Neural progenitor cell (in vitro differentiated cells): ENCODE results near the gene LCK. TPM values are rescaled to one million over a fixed set of nuclear protein-coding genes. Genes with fewer than 3 reads are reported as not detected.

ENCODE experiments used
- DNase-seq: peaks from one replicate; pipeline ENCODE4 v3.0.0-alpha.2; 2016; ENCODE audit warnings: low spot score
- H2AFZ ChIP-seq: fragments of 200-600 bp; sonication (generic); replicated peaks from 2 replicates; pipeline ENCODE4 v1.6.1; 2016; ENCODE audit warnings: antibody characterized with exemption
- H3F3A ChIP-seq: fragments of 200-600 bp; sonication (generic); 2 replicates; pipeline ENCODE4 v1.6.1; 2016; ENCODE audit warnings: antibody characterized with exemption, low read depth
- H3K27ac ChIP-seq: fragments of 200-600 bp; sonication (generic); 2 replicates; pipeline ENCODE4 v1.5.1; 2016; ENCODE audit warnings: mild to moderate bottlenecking
- H3K27me3 ChIP-seq: fragments of 200-600 bp; sonication (generic); 2 replicates; pipeline ENCODE4 v1.6.1; 2016; ENCODE audit warnings: mild to moderate bottlenecking, moderate library complexity
- H3K36me3 ChIP-seq: fragments of 200-600 bp; sonication (generic); 2 replicates; pipeline ENCODE4 v1.5.1; 2016
- H3K4me1 ChIP-seq: fragments of 200-600 bp; sonication (generic); 2 replicates; pipeline ENCODE4 v1.6.1; 2016; ENCODE audit warnings: mixed run types
- H3K4me2 ChIP-seq: fragments of 200-600 bp; sonication (generic); 2 replicates; pipeline ENCODE4 v1.6.1; 2016
- H3K4me3 ChIP-seq: fragments of 200-600 bp; sonication (generic); 2 replicates; pipeline ENCODE4 v1.5.1; 2016
- H3K79me2 ChIP-seq: fragments of 200-600 bp; sonication (generic); 2 replicates; pipeline ENCODE4 v1.6.1; 2016; ENCODE audit warnings: low read depth
- H3K9ac ChIP-seq: fragments of 200-600 bp; sonication (generic); 2 replicates; pipeline ENCODE4 v1.6.1; 2016
- H3K9me3 ChIP-seq: fragments of 200-600 bp; sonication (generic); 2 replicates; pipeline ENCODE4 v1.5.1; 2016; ENCODE audit warnings: low read depth
- H4K20me1 ChIP-seq: fragments of 200-600 bp; sonication (generic); 2 replicates; pipeline ENCODE4 v1.6.1; 2016; ENCODE audit warnings: low read depth
- H3K27ac Mint-ChIP-seq: 3 replicates; pipeline ENCODE4 v1.8.0; 2021; ENCODE audit warnings: mixed read lengths
- H3K27me3 Mint-ChIP-seq: 2 replicates; pipeline ENCODE4 v1.8.0; 2022; ENCODE audit warnings: low read depth, mild to moderate bottlenecking, inconsistent platforms, moderate library complexity, mixed read lengths; ENCODE audit not compliant: insufficient read depth
- H3K36me3 Mint-ChIP-seq: 3 replicates; pipeline ENCODE4 v1.8.0; 2021; ENCODE audit warnings: mixed read lengths
- H3K4me1 Mint-ChIP-seq: 3 replicates; pipeline ENCODE4 v1.8.0; 2021; ENCODE audit warnings: mixed read lengths
- H3K4me3 Mint-ChIP-seq: 3 replicates; pipeline ENCODE4 v1.8.0; 2021; ENCODE audit warnings: mild to moderate bottlenecking, moderate library complexity, mixed read lengths
- H3K9me3 Mint-ChIP-seq: 3 replicates; pipeline ENCODE4 v1.8.0; 2020; ENCODE audit warnings: mixed read lengths
- EZH2 ChIP-seq: fragments of 200-600 bp; sonication (generic); IDR thresholded peaks from 2 replicates; pipeline ENCODE4 v1.6.1; 2017; ENCODE audit warnings: antibody characterized with exemption, mild to moderate bottlenecking, moderate library complexity
- EZH2phosphoT487 ChIP-seq: fragments of 200-600 bp; sonication (generic); IDR thresholded peaks from 2 replicates; pipeline ENCODE4 v1.6.1; 2017; ENCODE audit warnings: antibody characterized with exemption
- total RNA-seq: library from RNA; depleted of rRNA; stranded (reverse); fragments of >200 nt; gene quantifications from 2 replicates; pipeline ENCODE4 v1.2.3, GENCODE V29; 2015; ENCODE audit warnings: low replicate concordance
- TF ChIP-seq, protein P1 (sequence below): fragments of 200-600 bp; sonication (generic); IDR thresholded peaks from 2 replicates; pipeline ENCODE4 v1.5.1; 2017; ENCODE audit warnings: antibody characterized with exemption, mild to moderate bottlenecking

Gene LCK
- total RNA-seq, 1 donor from 2014 or later = 0.32 TPM

DNA sequence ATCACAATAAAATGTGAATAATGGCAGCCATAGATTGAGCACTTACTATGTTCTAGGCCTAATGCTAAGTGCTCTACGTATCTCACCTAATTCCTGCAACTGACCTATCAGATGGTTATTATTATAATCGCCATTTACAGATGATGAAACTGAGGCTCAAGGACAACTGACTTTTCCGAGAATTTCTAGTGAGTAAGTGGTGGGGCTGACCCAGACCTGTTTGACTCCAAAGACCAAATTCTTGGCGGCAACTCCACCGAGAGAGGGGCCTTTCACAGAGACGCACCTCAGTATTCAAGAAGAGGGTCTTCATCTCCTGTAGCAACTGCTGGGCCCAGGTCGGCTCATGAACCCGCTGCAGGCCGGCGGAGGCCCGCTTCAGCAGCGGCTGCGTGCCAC is 29.5 kb upstream of the LCK start:
- Histone ChIP-seq H3K36me3 (no peaks in the 10 kb centered on the region), H4K20me1 (no peaks in the 10 kb centered on the region), H3K79me2 (peaks cover 34% of the 10 kb centered on the region), H3K4me1 (peaks cover 14% of the 10 kb centered on the region), H3F3A (peaks cover 3% of the 10 kb centered on the region), H3K4me3 (peak overlapping the region; percentile 82), H3K9me3 (no peaks in the 10 kb centered on the region), H3K27ac (no peak overlapping the region), H2AFZ (peak overlapping the region; percentile 93), H3K4me2 (peak overlapping the region; percentile 89), H3K9ac (peak overlapping the region; percentile 51), H3K27me3 (no peaks in the 10 kb centered on the region)
- Mint-ChIP-seq H3K27me3 (peaks cover 8% of the 10 kb centered on the region), H3K9me3 (no peaks in the 10 kb centered on the region), H3K4me3 (peak overlapping the region; percentile 97), H3K4me1 (peaks cover 28% of the 10 kb centered on the region), H3K36me3 (peaks cover 15% of the 10 kb centered on the region), H3K27ac (no peak overlapping the region)
- TF ChIP-seq, protein P1, sequence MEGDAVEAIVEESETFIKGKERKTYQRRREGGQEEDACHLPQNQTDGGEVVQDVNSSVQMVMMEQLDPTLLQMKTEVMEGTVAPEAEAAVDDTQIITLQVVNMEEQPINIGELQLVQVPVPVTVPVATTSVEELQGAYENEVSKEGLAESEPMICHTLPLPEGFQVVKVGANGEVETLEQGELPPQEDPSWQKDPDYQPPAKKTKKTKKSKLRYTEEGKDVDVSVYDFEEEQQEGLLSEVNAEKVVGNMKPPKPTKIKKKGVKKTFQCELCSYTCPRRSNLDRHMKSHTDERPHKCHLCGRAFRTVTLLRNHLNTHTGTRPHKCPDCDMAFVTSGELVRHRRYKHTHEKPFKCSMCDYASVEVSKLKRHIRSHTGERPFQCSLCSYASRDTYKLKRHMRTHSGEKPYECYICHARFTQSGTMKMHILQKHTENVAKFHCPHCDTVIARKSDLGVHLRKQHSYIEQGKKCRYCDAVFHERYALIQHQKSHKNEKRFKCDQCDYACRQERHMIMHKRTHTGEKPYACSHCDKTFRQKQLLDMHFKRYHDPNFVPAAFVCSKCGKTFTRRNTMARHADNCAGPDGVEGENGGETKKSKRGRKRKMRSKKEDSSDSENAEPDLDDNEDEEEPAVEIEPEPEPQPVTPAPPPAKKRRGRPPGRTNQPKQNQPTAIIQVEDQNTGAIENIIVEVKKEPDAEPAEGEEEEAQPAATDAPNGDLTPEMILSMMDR = no peak
- DNase-seq = no peak

DNA sequence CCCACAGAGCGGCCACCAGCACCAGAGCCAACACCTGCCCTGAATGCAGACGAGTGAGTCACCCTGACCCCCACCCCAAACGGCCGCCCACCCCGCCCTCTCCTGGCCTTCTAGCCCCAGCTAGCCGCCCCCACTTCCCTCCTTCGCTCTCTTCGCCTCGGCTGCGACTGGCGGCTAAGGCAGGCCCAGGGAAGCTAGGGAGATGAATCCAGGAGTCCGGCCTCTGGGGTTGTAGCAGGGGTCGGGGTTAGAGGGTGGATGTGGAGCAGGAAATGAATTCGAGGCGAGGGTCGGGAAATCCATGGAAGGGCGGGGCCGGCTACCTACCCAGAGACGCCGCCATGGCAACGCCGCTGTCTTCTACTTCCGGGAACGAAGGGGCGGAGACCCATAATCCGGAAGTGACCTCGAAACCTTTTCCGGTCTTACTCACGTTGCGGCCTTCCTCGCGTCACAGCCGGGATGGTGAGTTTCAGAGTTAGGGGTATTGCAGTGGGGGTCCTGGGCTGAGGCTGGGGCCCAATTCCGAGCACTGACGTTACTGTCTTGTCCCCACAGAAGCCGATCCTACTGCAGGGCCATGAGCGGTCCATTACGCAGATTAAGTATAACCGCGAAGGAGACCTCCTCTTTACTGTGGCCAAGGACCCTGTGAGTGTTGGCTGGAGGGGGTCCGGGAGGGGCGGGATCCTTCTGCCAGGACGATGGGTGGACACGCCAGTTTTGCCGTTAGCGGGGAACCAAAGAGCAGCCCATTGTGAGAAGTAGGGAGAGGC is 28.9 kb upstream of the LCK start, which contains the start of the genes EIF3I and TMEM234:
EIF3I (plus strand) TSS at position 428 of the 776 bp plus-strand sequence; CDS start at position 463, 35 bp downstream.
TMEM234 (minus strand) TSS at position 374 of the 776 bp plus-strand sequence; CDS start at position 343, 31 bp downstream.
- peak; percentile 97 for DNase-seq
- H3K27ac Mint-ChIP-seq = peak within 1 kb of the TSS; percentile 90
- H3K9me3 ChIP-seq = no peaks in the 10 kb centered on the region
- peak within 1 kb of the TSS; percentile 1 for H3K27ac ChIP-seq
- TF ChIP-seq EZH2 = peak; percentile 24
- TF ChIP-seq, protein P1 = no peak
- H3K27me3 Mint-ChIP-seq = peaks cover 8% of the 10 kb centered on the region
- H3K36me3 ChIP-seq = no peaks in the 10 kb centered on the region
- H3F3A ChIP-seq = peaks cover 3% of the 10 kb centered on the region
- peak within 1 kb of the TSS; percentile 93 for H2AFZ ChIP-seq
- H4K20me1 ChIP-seq = no peaks in the 10 kb centered on the region
- H3K9ac ChIP-seq = peak within 1 kb of the TSS; percentile 87
- peak within 1 kb of the TSS; percentile 89 for H3K4me2 ChIP-seq
- no peaks in the 10 kb centered on the region for H3K27me3 ChIP-seq
- H3K36me3 Mint-ChIP-seq = peaks cover 15% of the 10 kb centered on the region
- peak within 1 kb of the TSS; percentile 82 for H3K4me3 ChIP-seq
- peak within 1 kb of the TSS; percentile 97 for H3K4me3 Mint-ChIP-seq
- H3K4me1 Mint-ChIP-seq = peaks cover 28% of the 10 kb centered on the region
- peaks cover 34% of the 10 kb centered on the region for H3K79me2 ChIP-seq
- H3K9me3 Mint-ChIP-seq = no peaks in the 10 kb centered on the region
- H3K4me1 ChIP-seq = peaks cover 14% of the 10 kb centered on the region

DNA sequence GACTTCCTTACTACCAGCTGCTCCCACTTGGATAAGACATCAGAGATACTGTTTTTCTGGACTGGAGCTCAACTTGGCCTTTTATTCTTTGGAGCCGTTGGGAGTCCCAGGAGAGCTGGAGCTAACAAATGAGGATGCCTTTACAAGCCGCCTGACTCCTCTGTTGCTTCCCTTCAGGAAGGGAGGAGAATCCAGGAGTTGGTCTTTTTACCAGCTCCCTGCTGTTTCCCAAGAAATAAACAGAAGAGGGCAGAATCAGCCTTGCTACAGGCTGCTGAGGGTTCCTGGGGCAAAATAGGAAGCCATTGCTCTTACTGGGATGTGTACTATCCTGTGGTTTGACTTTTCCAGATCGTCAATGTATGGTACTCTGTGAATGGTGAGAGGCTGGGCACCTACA is 27.4 kb upstream of the LCK start:
- peak overlapping the region; percentile 97 for H3K4me3 Mint-ChIP-seq

More for the DNA sequence above, 27.4 kb upstream of the LCK start:
- Histone ChIP-seq H3K4me2 (peak overlapping the region; percentile 89), H4K20me1 (no peaks in the 10 kb centered on the region), H3K4me3 (no peak overlapping the region), H3K27me3 (no peaks in the 10 kb centered on the region), H3F3A (peaks cover 9% of the 10 kb centered on the region), H3K27ac (no peak overlapping the region), H3K4me1 (peaks cover 14% of the 10 kb centered on the region), H3K79me2 (peaks cover 34% of the 10 kb centered on the region), H2AFZ (no peak overlapping the region), H3K36me3 (no peaks in the 10 kb centered on the region), H3K9ac (no peak overlapping the region), H3K9me3 (no peaks in the 10 kb centered on the region)
- no peak overlapping the region for H3K27ac Mint-ChIP-seq
- peaks cover 3% of the 10 kb centered on the region for H3K27me3 Mint-ChIP-seq
- no peak for DNase-seq
- H3K4me1 Mint-ChIP-seq = peaks cover 28% of the 10 kb centered on the region
- TF ChIP-seq, protein P1 = no peak
- no peak for TF ChIP-seq EZH2phosphoT487
- no peak for TF ChIP-seq EZH2
- H3K36me3 Mint-ChIP-seq = peaks cover 27% of the 10 kb centered on the region
- no peaks in the 10 kb centered on the region for H3K9me3 Mint-ChIP-seq
